GM06990 (cell line): ENCODE measurements around the gene PRR23E.

ENCODE experiments used
- DNase-seq: peaks from one replicate; pipeline ENCODE4 v3.0.0-alpha.2; 2011; ENCODE audit not compliant: insufficient read length; ENCODE audit errors: extremely low read depth
- H3K27me3 ChIP-seq: replicated peaks from 2 replicates; pipeline ENCODE4 v1.6.0; 2011; ENCODE audit warnings: low read length; ENCODE audit not compliant: control insufficient read depth, insufficient read depth
- H3K36me3 ChIP-seq: 2 replicates; pipeline ENCODE4 v1.5.1; 2011; ENCODE audit warnings: low read length; ENCODE audit not compliant: control insufficient read depth, insufficient read depth
- H3K4me3 ChIP-seq: replicated peaks from 2 replicates; pipeline ENCODE4 v1.5.1; 2011; ENCODE audit warnings: low read depth, mild to moderate bottlenecking, control low read depth, low read length
- TF ChIP-seq, protein P1 (sequence below): IDR thresholded peaks from 2 replicates; pipeline ENCODE4 v1.5.1; 2011; ENCODE audit warnings: low read length, control low read depth, mild to moderate bottlenecking, inconsistent platforms; ENCODE audit not compliant: insufficient read depth, poor library complexity, severe bottlenecking

The PRR23E gene

DNA sequence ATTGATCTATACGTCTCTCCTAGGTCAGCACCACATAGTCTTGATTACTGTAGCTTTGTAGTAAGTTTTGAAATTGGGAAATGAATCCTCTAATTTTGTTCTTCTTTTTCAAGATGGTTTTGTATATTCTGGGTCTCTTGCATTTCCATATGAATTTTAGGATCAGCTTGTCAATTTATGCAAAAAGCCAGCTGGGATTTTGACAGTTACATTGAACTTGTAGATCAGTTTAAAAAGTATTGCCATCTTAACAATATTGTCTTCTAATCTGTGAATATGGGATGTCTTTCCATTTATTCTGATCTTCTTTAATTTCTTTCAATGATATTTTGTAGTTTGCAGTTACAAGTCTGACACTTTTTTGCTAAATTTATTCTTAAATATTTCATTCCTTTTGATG, 5.6 kb upstream of the PRR23E start:
- no peaks in the 10 kb centered on the region for H3K36me3 ChIP-seq
- H3K4me3 ChIP-seq: no peak overlapping the region
- H3K27me3 ChIP-seq: no peaks in the 10 kb centered on the region; the same call in 1 of the 2 replicates
- DNase-seq: no peak
- TF ChIP-seq, protein P1, sequence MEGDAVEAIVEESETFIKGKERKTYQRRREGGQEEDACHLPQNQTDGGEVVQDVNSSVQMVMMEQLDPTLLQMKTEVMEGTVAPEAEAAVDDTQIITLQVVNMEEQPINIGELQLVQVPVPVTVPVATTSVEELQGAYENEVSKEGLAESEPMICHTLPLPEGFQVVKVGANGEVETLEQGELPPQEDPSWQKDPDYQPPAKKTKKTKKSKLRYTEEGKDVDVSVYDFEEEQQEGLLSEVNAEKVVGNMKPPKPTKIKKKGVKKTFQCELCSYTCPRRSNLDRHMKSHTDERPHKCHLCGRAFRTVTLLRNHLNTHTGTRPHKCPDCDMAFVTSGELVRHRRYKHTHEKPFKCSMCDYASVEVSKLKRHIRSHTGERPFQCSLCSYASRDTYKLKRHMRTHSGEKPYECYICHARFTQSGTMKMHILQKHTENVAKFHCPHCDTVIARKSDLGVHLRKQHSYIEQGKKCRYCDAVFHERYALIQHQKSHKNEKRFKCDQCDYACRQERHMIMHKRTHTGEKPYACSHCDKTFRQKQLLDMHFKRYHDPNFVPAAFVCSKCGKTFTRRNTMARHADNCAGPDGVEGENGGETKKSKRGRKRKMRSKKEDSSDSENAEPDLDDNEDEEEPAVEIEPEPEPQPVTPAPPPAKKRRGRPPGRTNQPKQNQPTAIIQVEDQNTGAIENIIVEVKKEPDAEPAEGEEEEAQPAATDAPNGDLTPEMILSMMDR: no peak

GRCh38 chr3:127193341-127193740, 410 bp downstream of the PRR23E start:
- TF ChIP-seq, protein P1: no peak
- Histone ChIP-seq H3K36me3 (no peaks in the 10 kb centered on the region), H3K27me3 (no peaks in the 10 kb centered on the region; the same call in 1 of the 2 replicates), H3K4me3 (no peak overlapping the region)
- DNase-seq: no peak

DNA sequence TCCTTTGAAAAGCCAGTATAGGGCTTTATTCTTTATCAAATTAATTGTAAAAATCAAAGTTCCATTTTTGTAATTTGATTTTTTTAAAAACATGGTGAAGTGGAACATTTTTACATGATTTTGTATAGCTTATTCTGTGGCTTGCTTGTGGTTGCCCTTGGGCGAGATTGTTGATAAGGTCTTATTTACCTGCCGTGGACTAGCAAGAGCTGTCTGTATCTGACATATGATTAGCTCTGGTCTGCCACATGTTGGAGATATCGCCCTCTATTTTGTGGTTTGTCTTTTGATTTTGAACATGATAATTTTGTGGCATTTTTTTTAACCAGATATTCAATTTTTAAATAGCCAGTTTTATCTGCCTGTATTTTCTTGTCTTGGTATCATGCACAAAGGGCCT, 844 bp downstream of the PRR23E start:
- H3K4me3 ChIP-seq: no peak overlapping the region
- TF ChIP-seq, protein P1: no peak
- no peaks in the 10 kb centered on the region; the same call in 1 of the 2 replicates for H3K27me3 ChIP-seq
- DNase-seq: no peak
- H3K36me3 ChIP-seq: no peaks in the 10 kb centered on the region

GRCh38 chr3:127194601-127195187, 1.8 kb downstream of the PRR23E start:
- Histone ChIP-seq H3K36me3 (no peaks in the 10 kb centered on the region), H3K4me3 (no peak overlapping the region), H3K27me3 (no peaks in the 10 kb centered on the region; the same call in 1 of the 2 replicates)
- TF ChIP-seq, protein P1: no peak
- no peak for DNase-seq

DNA sequence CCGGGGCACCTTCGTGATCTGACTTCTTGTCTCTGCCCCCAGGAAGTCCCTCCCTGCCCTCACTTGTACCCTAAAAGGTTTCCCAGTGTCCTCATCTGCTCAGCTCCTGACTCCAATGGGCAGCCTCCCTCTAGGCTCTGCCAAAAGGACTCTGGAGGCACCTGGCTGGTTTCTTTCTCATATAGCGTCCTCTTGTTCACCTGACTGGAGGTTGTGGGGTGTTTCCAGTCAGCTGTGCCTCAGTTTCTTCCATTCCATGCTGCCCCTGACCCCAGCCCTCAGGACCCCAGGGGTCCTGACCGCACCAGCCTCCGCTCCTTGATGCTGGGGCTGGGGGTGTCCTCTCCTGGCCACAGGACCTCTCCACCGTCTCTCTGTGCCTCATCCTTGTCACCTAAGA, 2.5 kb downstream of the PRR23E start:
- Histone ChIP-seq H3K27me3 (no peaks in the 10 kb centered on the region; the same call in 1 of the 2 replicates), H3K36me3 (no peaks in the 10 kb centered on the region), H3K4me3 (no peak overlapping the region)
- TF ChIP-seq, protein P1: no peak
- DNase-seq: no peak

DNA sequence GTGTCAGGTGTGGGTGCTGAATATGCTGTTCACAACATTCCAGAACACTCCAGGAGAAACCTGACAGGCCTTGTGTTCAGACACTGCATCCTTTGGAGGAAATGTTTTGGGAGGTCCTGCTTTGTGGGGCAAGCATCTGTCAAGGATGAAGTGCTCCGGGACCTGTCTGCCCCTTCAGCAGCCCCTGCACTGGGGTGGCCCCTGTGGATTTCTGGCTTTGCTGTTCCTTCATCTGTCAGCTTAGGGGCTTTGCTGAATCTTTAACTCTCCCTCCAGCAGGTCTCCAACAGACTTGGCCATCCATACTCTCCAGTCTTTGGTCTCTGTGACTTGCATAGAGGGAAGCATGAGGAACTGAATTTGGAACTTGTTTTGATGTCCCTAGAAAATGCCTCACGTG, 3.1 kb downstream of the PRR23E start:
- Histone ChIP-seq H3K4me3 (no peak overlapping the region), H3K36me3 (no peaks in the 10 kb centered on the region), H3K27me3 (no peaks in the 10 kb centered on the region; the same call in 1 of the 2 replicates)
- no peak for DNase-seq
- TF ChIP-seq, protein P1: no peak
